Prostate gland (tissue), 1 donor: Measurements from ENCODE around the gene NDUFC2.

Experiments
- POLR2A ChIP-seq: fragments of 450-650 bp; IDR thresholded peaks from one replicate; pipeline ENCODE4 v1.6.1; 2016; ENCODE audit warnings: antibody characterized with exemption, mild to moderate bottlenecking
- POLR2AphosphoS5 ChIP-seq: sonication (generic); formaldehyde crosslinking; IDR thresholded peaks from one replicate; pipeline ENCODE4 v1.6.1; 2017; ENCODE audit warnings: antibody characterized with exemption

DNA sequence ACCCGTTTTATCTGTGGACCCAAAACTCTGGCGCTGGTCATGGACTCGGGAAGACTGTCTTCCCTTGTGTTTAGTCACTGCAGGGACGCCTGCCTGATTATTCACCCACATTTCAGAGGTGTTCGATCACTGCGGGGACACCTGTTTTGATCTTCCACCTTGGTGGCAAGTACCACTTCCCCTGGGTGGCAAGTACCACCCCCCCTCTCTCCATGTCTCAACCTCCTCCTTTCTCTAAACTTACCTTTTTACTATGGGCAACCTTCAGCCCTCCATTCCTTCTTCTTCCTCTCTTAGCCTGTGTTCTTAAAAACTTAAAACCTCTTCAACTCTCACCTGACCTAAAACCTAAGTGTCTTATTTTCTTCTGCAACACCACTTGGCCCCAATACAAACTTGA is 1.9 kb upstream of the NDUFC2 start:
- TF ChIP-seq POLR2A, result no peak
- TF ChIP-seq POLR2AphosphoS5, result no peak
